GM12865 (cell line): ENCODE data around the gene BDKRB1.

Experiments
- DNase-seq: peaks from one replicate; pipeline ENCODE4 v3.0.0; 2010; ENCODE audit warnings: low read depth
- H3K4me3 ChIP-seq: 2 replicates; pipeline ENCODE4 v1.5.1; 2011; ENCODE audit warnings: mild to moderate bottlenecking, low read depth, low read length, control low read depth
- CTCF ChIP-seq: IDR thresholded peaks from 2 replicates; pipeline ENCODE4 v1.5.1; 2011; ENCODE audit warnings: low read length, control low read depth, low read depth, inconsistent platforms; ENCODE audit not compliant: insufficient read depth; ENCODE audit errors: missing control alignments

BDKRB1 gene

DNA sequence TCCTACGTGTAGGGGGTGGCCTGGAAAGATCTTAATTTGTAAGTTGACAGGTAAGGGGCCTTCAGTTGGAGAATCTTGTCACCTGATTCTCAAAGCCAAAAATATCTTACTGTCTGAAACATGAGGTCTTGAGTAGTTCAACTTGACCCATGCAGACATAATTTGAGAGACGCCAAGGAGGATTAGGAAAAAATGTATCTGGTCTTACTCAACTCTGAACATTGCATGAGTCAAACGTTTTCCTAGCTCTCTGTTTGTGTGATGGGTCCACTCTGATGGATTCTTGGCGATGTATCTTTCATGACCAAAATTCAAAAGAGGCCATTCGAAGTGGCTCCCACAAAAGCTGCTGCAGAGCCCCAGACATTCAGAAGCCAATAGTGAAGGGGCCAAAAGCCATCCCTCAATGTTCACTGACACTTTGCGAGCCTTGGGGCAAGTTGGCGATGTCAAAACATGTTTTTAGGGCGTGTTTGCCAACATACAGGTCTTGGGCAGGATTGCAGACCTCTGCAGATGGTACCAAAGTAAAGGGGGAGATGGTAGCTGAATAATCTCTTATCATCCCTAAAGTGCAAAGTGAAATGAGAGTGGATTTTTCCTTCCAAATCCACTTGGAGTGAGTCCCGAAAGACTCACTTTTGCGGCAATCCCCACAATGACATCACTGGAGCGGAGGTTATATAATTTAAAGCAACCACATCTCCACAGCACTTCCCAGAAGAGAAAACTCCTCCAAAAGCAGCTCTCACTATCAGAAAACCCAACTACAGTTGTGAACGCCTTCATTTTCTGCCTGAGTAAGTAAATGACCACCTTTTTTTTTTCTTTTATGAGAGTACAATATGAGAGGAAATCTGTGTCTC lies at the start of gene BDKRB1:
Gene BDKRB1 (plus strand): TSS at position 710 of the 866 bp plus-strand sequence. CDS start 7,473 bp downstream, outside the sequence.
- TF ChIP-seq CTCF: no peak
- no peak within 1 kb of the TSS for H3K4me3 ChIP-seq
- no peak for DNase-seq

DNA sequence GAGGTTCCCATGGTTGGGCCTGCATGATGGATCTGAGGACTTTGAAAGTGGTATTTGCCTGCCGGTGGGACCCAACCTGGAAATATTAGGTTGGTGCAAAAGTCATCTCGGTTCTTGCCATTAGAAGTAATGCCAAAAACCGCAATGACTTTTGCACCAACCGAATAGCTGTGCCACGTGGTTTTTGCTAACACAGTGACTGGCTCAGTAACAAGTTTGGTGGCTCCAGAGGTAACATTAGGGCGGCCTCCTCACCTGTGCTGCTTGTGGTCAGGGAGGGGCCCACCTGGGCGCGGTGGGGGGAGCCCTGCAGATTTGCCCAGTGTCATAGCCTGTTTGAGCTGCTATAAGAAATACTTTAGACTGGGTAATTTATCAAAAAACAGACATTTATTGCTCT lies 49.5 kb upstream of the BDKRB1 start:
- TF ChIP-seq CTCF: no peak
- no peak overlapping the region for H3K4me3 ChIP-seq
- DNase-seq: no peak

DNA sequence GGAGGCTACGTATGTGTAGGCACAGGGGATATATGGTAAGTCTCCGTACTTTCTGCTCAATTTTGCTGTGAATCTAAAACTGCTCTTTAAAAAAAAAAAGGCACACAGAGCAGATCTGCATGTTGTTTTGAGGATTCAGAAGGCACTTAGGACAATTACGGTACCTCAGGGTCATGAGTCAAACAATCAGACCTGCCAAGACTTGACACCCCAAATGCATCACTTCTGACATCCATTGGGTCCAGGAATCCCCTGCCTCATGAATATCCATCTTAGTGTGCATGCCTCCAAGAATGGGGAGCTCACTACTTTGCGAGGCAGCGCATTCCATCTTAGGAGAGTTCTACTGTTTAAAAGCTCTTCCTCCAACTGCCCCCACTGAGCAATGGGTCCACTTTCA lies 48.3 kb upstream of the BDKRB1 start:
- H3K4me3 ChIP-seq: no peak overlapping the region
- no peak for DNase-seq
- no peak for TF ChIP-seq CTCF

GRCh38 chr14:96208739-96209138 lies 47.3 kb upstream of the BDKRB1 start:
- no peak overlapping the region for H3K4me3 ChIP-seq
- DNase-seq: no peak
- no peak for TF ChIP-seq CTCF

- no peak for DNase-seq
- no peak for TF ChIP-seq CTCF
- H3K4me3 ChIP-seq: no peak overlapping the region
Observed at GRCh38 chr14:96212140-96212539, 43.9 kb upstream of the BDKRB1 start.

DNA sequence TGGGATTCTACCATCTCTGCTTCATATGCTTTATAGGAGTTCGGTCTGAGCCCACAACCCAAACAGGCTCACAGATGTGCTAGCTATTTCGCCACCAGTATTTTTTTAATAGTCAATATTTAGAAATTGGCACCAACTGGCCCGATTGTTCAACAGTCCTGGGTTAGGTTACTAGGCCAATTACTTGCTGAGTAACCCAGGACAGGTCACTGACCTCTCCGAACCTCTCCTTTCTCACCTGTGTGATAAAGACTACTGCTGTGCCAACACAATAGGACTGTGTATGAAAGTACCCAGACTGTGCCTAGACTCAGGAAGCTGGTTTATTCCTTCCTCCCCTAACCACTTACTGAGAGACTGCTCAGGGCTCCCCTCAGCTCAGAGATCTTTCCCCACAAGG lies 43.1 kb upstream of the BDKRB1 start:
- no peak overlapping the region for H3K4me3 ChIP-seq
- DNase-seq: no peak
- TF ChIP-seq CTCF: no peak
